Kidney (tissue), 14 donors: ENCODE measurements around the gene ERI2. TPM values are rescaled to one million over a fixed set of nuclear protein-coding genes. Genes with fewer than 3 reads are reported as not detected.

ENCODE experiments used
- DNase-seq, 5 donors: peaks; one replicate each; pipeline ENCODE4 v3.0.0-alpha.2; 2013 to 2020
- FAIRE-seq: peaks from 2 replicates; lab custom pipeline; 2012; peaks lifted over from hg19 to GRCh38; lab: Jason Lieb, UNC
- H3K27ac ChIP-seq, 2 donors: one replicate each; pipeline ENCODE4 v1.7.0; 2013; ENCODE audit warnings: low read depth in 2 of 2, low read length in 2 of 2, inconsistent platforms in 1 of 2
- H3K27me3 ChIP-seq: one replicate; pipeline ENCODE4 v1.7.1; 2013; ENCODE audit warnings: low read length, inconsistent platforms; ENCODE audit not compliant: control insufficient read depth, insufficient read depth
- H3K36me3 ChIP-seq, 3 donors: one replicate each; pipeline versions ENCODE4 v1.7.0 to v1.7.1; 2013; ENCODE audit warnings: low read length in 3 of 3, control low read depth in 1 of 3, inconsistent platforms in 1 of 3; ENCODE audit not compliant: insufficient read depth in 3 of 3, control insufficient read depth in 2 of 3
- H3K4me1 ChIP-seq, 3 donors: one replicate each; pipeline versions ENCODE4 v1.7.0 to v1.7.1; 2013; ENCODE audit warnings: low read length in 3 of 3, inconsistent platforms in 1 of 3, low read depth in 1 of 3; ENCODE audit not compliant: control insufficient read depth in 2 of 3, insufficient read depth in 2 of 3
- H3K4me3 ChIP-seq, 3 donors: one replicate each; pipeline versions ENCODE4 v1.7.0 to v1.8.1; 2013; ENCODE audit warnings: low read length in 3 of 3, control low read depth in 1 of 3, inconsistent platforms in 1 of 3
- H3K9ac ChIP-seq, 3 donors: one replicate each; pipeline versions ENCODE4 v1.7.0 to v1.7.1; 2013; ENCODE audit warnings: low read length in 3 of 3, control low read depth in 1 of 3, inconsistent platforms in 1 of 3
- H3K9me3 ChIP-seq, 3 donors: one replicate each; pipeline versions ENCODE4 v1.7.0 to v1.7.1; 2013; ENCODE audit warnings: low read length in 3 of 3, control low read depth in 1 of 3, inconsistent platforms in 1 of 3; ENCODE audit not compliant: control insufficient read depth in 2 of 3, insufficient read depth in 1 of 3
- intact Hi-C: fragments of 100-400 bp; cut with DNase I; formaldehyde crosslinking; loops from one replicate; pipeline ENCODE4 v1.11.1; 2022
- polyA plus RNA-seq: library from polyadenylated mRNA; stranded (reverse); fragments of 350-450 nt; fragmentation: Illumina TruSeq; extraction: RNeasy Lipid Tissue Mini Kit (QIAGEN cat#74804); gene quantifications from one replicate; pipeline ENCODE4 v1.2.3, GENCODE V29; 2014; ENCODE audit warnings: low read depth, low replicate concordance; ENCODE audit not compliant: insufficient read depth
- total RNA-seq: library from RNA; stranded (reverse); fragmentation: NEBNext Ultra II Directional; extraction: Animal tissue kit (Norgen Biotek cat#: 25700); gene quantifications from one replicate; pipeline ENCODE4 v1.2.1, GENCODE V29; 2021
- TF ChIP-seq, protein P1 (sequence below): IDR thresholded peaks from 3 replicates; pipeline ENCODE4 v1.5.1; 2012; ENCODE audit warnings: mild to moderate bottlenecking, moderate library complexity, borderline replicate concordance; ENCODE audit not compliant: insufficient read depth; ENCODE audit errors: extremely low read depth
- donor health status: control.
- donor health status: control.
- donor health status: control.
- donor health status: control.
- donor health status: control.
- donor health status: DM: yes; HTN: yes; CAD: no.
- donor health status: Normal renal cell carcinoma (clear cell type).

Gene ERI2
- total and polyA plus RNA-seq, 2 donors from 2014 or later: 7.1 to 14.3 TPM

DNA sequence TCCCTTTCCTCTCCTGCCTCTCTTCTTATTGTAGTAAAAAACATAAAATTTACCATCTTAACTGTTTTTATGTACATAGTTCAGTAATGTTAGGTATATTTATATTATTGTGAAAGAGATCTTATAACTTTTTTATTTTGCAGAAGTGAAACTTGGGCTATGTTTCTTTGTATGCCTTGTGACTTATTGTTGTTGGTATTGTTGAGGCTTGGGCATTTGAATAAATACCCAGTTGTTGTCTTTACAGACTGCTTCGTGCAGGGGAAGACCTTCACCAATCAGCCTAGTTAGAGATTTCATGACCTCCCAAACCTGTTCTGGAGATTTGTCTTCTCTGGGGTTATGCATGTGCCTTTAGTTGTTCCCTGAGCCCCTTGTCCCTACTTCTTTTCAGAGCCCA is 32.0 kb upstream of the ERI2 start:
- H3K27ac ChIP-seq: no peak overlapping the region
- no peak for FAIRE-seq
- peaks cover 0 to 4% (median 2%) of the 10 kb centered on the region in 3 donors for H3K9me3 ChIP-seq
- H3K27me3 ChIP-seq: no peaks in the 10 kb centered on the region
- H3K36me3 ChIP-seq: no peaks in the 10 kb centered on the region
- no peak for DNase-seq
- TF ChIP-seq, protein P1, sequence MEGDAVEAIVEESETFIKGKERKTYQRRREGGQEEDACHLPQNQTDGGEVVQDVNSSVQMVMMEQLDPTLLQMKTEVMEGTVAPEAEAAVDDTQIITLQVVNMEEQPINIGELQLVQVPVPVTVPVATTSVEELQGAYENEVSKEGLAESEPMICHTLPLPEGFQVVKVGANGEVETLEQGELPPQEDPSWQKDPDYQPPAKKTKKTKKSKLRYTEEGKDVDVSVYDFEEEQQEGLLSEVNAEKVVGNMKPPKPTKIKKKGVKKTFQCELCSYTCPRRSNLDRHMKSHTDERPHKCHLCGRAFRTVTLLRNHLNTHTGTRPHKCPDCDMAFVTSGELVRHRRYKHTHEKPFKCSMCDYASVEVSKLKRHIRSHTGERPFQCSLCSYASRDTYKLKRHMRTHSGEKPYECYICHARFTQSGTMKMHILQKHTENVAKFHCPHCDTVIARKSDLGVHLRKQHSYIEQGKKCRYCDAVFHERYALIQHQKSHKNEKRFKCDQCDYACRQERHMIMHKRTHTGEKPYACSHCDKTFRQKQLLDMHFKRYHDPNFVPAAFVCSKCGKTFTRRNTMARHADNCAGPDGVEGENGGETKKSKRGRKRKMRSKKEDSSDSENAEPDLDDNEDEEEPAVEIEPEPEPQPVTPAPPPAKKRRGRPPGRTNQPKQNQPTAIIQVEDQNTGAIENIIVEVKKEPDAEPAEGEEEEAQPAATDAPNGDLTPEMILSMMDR: no peak
- H3K9ac ChIP-seq: no peak overlapping the region
- H3K4me3 ChIP-seq: no peak overlapping the region
- H3K4me1 ChIP-seq: no peaks in the 10 kb centered on the region
- intact Hi-C loops: no loop called here

DNA sequence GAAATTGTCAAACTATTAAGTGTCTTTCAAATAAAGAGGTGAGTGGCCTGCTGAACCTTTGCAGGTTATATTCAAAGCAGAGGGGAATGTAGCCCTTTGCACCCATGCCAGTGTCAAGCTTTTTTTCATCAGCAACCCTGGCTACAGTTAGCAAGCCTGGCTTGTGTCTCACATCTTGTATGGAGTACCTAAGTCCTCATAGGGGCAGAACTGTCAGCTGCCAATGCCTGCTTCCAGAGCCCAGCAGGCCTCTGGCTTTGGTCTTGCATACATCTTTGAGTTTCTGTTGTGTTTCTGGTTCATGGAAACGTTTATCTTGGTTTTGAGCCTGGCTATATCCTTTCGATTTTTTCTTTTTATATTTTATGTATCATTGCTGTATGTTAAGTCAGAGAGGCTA is 26.8 kb upstream of the ERI2 start:
- intact Hi-C loops: no loop called here
- TF ChIP-seq, protein P1: no peak
- no peak for FAIRE-seq

DNA sequence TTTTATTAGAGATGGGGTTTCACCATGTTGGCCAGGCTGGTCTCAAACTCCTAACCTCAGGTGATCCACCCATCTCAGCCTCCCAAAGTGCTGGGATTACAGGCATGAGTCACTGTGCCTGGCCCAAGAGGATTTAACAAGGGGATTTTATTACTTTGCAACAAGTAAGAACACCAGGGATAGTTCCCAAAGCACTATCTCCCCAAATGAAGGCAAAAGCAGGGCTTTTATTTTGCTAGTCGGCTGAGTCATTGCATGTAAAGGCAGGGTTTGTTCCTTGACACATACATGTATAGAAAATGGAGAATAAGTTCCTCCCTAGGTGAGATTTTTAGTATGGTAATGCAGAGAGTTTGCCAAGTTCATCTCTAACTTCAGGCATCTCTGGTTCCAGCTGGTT is 24.1 kb upstream of the ERI2 start:
- FAIRE-seq (no peak), DNase-seq (no peak)
- H3K36me3 ChIP-seq: no peaks in the 10 kb centered on the region
- no peak overlapping the region for H3K27ac ChIP-seq
- TF ChIP-seq, protein P1: no peak
- H3K4me3 ChIP-seq: no peak overlapping the region
- intact Hi-C loops: no loop called here
- H3K9ac ChIP-seq: no peak overlapping the region
- no peaks in the 10 kb centered on the region for H3K9me3 ChIP-seq
- H3K27me3 ChIP-seq: no peaks in the 10 kb centered on the region
- H3K4me1 ChIP-seq: no peaks in the 10 kb centered on the region

More for the DNA sequence above, 26.8 kb upstream of the ERI2 start:
- Histone ChIP-seq H3K27ac (no peak overlapping the region), H3K27me3 (no peaks in the 10 kb centered on the region), H3K4me3 (no peak overlapping the region), H3K9me3 (peaks cover 0 to 4% (median 2%) of the 10 kb centered on the region in 3 donors), H3K9ac (no peak overlapping the region), H3K36me3 (no peaks in the 10 kb centered on the region), H3K4me1 (no peaks in the 10 kb centered on the region)
- DNase-seq: no peak

DNA sequence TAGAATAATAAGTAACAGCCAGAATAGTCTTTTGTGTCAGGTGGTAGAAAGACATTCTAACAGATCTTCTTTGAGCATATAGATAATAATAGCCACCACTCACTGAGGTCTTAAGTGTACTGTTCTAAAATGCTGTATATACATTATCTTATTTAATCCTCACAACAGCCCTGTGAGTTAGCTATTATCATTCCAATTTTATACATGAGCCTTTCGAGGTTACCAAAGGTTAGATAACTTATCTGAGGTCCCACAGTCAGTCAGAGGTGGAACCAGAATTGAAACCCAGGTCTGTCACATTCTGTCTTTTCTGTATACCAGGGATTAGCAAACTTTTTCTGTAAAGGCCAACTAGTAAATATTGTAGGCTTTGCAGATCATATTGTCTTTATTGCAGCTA is 23.3 kb upstream of the ERI2 start:
- Histone ChIP-seq H3K27me3 (no peaks in the 10 kb centered on the region), H3K9me3 (no peaks in the 10 kb centered on the region), H3K27ac (no peak overlapping the region), H3K9ac (no peak overlapping the region), H3K4me3 (no peak overlapping the region), H3K36me3 (no peaks in the 10 kb centered on the region), H3K4me1 (no peaks in the 10 kb centered on the region)
- intact Hi-C loops: no loop called here
- no peak for DNase-seq
- TF ChIP-seq, protein P1: no peak
- FAIRE-seq: no peak
